Activated CD4-positive, alpha-beta memory T cell treated with anti-CD3 and anti-CD28 coated beads for 36 hours (primary cell): Measurements from ENCODE around the gene C9orf78. TPM values are rescaled to one million over a fixed set of nuclear protein-coding genes. Genes with fewer than 3 reads are reported as not detected.

Experiments
- CTCF ChIA-PET: fragments of 350-600 bp; sonication (Branson Sonifier 250); formaldehyde crosslinking; loops from one replicate; lab custom pipeline; 2021; ENCODE audit warnings: antibody characterized with exemption, inconsistent platforms; lab: Charles Lee
- POLR2A ChIA-PET: fragments of 350-600 bp; sonication (Branson Sonifier 250); formaldehyde crosslinking; loops from one replicate; lab custom pipeline; 2021; ENCODE audit warnings: antibody characterized with exemption; lab: Charles Lee
- DNase-seq: peaks from one replicate; pipeline ENCODE4 v3.0.0-alpha.2; 2020
- H3K27ac Mint-ChIP-seq: one replicate; pipeline ENCODE4 v1.8.0; 2021; ENCODE audit warnings: mixed read lengths
- H3K27me3 Mint-ChIP-seq: one replicate; pipeline ENCODE4 v1.8.0; 2021; ENCODE audit warnings: mixed read lengths
- H3K36me3 Mint-ChIP-seq: one replicate; pipeline ENCODE4 v1.8.0; 2021; ENCODE audit warnings: mixed read lengths
- H3K4me1 Mint-ChIP-seq: one replicate; pipeline ENCODE4 v1.8.0; 2021; ENCODE audit warnings: low read depth, mixed read lengths
- H3K4me3 Mint-ChIP-seq: one replicate; pipeline ENCODE4 v1.8.0; 2021; ENCODE audit warnings: mild to moderate bottlenecking, mixed read lengths
- H3K9me3 Mint-ChIP-seq: one replicate; pipeline ENCODE4 v1.8.0; 2021; ENCODE audit warnings: mixed read lengths
- intact Hi-C: fragments of 100-400 bp; cut with micrococcal nuclease; formaldehyde crosslinking; loops from one replicate; pipeline ENCODE4 v1.15.1; 2023
- microRNA-seq: library from miRNA; unstranded; fragments of <30 nt; microRNA quantifications from one replicate; pipeline ENCODE4 v1.2.0, GENCODE V29; 2022; ENCODE audit warnings: borderline number of aligned reads, borderline microRNAs expressed, borderline replicate concordance
- total RNA-seq, 2 experiments: library from RNA; stranded (reverse); gene quantifications; one replicate each; pipeline ENCODE4 v1.2.3, GENCODE V29; 2021

The C9orf78 gene
- total RNA-seq, 2 experiments from 2014 or later, result 43.6 to 47.0 TPM

GRCh38 chr9:129779560-129780190 lies 55.4 kb downstream of the C9orf78 start:
- H3K27ac Mint-ChIP-seq, result no peak overlapping the region
- H3K27me3 Mint-ChIP-seq, result peaks cover 7% of the 10 kb centered on the region
- H3K9me3 Mint-ChIP-seq, result no peaks in the 10 kb centered on the region
- no peaks in the 10 kb centered on the region for H3K36me3 Mint-ChIP-seq
- CTCF ChIA-PET, result no interaction called here
- no peak overlapping the region for H3K4me3 Mint-ChIP-seq
- POLR2A ChIA-PET, result no interaction called here
- H3K4me1 Mint-ChIP-seq, result peaks cover 15% of the 10 kb centered on the region
- intact Hi-C loops, result loop anchor here (5.0 kb wide), 2 partner anchors 137 to 642 kb away; partner anchors contain the start of gene ASB6
- DNase-seq, result no peak

DNA sequence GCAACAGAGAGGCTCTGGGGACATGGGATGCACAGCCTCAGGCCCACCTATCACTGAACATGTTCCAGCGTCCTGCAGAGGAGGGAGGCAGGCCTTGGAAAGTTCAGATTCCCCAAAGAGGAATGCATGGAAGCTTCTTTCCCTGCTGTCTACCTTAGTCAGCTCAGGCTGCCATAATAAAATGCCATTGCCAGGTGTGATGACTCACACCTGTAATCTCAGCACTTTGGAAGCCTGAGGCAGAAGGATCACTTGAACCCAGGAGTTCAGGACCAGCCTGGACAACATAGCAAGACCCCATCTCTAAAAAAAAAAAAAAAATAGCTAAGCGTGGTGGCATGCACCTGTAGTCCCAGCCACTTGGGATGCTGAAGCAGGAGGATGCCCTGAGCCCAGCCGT lies 56.6 kb downstream of the C9orf78 start:
- no peaks in the 10 kb centered on the region for H3K9me3 Mint-ChIP-seq
- no peaks in the 10 kb centered on the region for H3K36me3 Mint-ChIP-seq
- intact Hi-C loops, result no loop called here
- no peak overlapping the region for H3K27ac Mint-ChIP-seq
- peaks cover 15% of the 10 kb centered on the region for H3K4me1 Mint-ChIP-seq
- no peak overlapping the region for H3K4me3 Mint-ChIP-seq
- POLR2A ChIA-PET, result interaction anchor here (0.5 kb wide), 1 partner anchor 24 kb away, joined by 3 read pairs; no protein-coding TSS in a partner anchor
- CTCF ChIA-PET, result interaction anchor here (1.5 to 4.3 kb wide), 2 partner anchors 41 to 51 kb away, joined by 3 to 29 read pairs; no protein-coding TSS in a partner anchor
- H3K27me3 Mint-ChIP-seq, result peaks cover 7% of the 10 kb centered on the region
- no peak for DNase-seq

DNA sequence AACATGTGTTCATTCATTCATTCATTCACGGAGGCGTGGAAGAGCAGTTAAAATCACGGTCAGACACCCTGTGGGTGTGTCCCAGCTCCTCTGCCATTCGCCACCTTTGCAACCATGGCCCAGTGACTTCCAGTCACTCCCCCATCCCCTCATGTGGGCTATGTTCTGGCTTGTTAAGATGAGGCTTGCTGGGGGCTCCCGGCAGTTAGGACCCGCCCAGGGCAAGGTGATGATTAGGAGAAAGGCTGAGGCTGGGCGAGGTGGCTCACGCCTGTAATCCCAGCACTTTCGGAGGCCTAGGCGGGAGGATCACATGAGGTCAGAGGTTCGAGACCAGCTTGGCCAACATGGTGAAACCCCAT lies 57.3 kb downstream of the C9orf78 start:
- peaks cover 15% of the 10 kb centered on the region for H3K4me1 Mint-ChIP-seq
- no peaks in the 10 kb centered on the region for H3K9me3 Mint-ChIP-seq
- CTCF ChIA-PET, result interaction anchor here (0.9 to 4.3 kb wide), 5 partner anchors 12 to 635 kb away, joined by 3 to 29 read pairs (median 4); no protein-coding TSS in a partner anchor
- POLR2A ChIA-PET, result interaction anchor here (0.6 kb wide), 1 partner anchor 178 kb away, joined by 3 read pairs; no protein-coding TSS in a partner anchor
- intact Hi-C loops, result no loop called here
- no peak for DNase-seq
- H3K36me3 Mint-ChIP-seq, result no peaks in the 10 kb centered on the region
- H3K27ac Mint-ChIP-seq, result no peak overlapping the region
- H3K27me3 Mint-ChIP-seq, result peaks cover 7% of the 10 kb centered on the region
- H3K4me3 Mint-ChIP-seq, result no peak overlapping the region

Small RNA genes within 50 kb of the gene (microRNA-seq; reads per million reads assigned to microRNA genes)
- not detected for gene MIR6855

Other genes with a start within 250 kb of the C9orf78 start
- gene C9orf50, start 214.2 kb downstream of the C9orf78 start, total RNA-seq, result not detected
- gene NTMT1, start 209.1 kb downstream of the C9orf78 start, total RNA-seq, result 10 to 100 TPM; 59.9 to 64.6 TPM
- gene ASB6, start 193.1 kb downstream of the C9orf78 start, total RNA-seq, result 10 to 100 TPM; 14.1 to 15.7 TPM
- gene PRRX2, start 169.6 kb downstream of the C9orf78 start, total RNA-seq, result under 1 TPM; 0.58 to 0.86 TPM
- gene PTGES, start 82.2 kb downstream of the C9orf78 start, total RNA-seq, result not detected
- 10 to 100 TPM; 20.6 to 23.0 TPM for gene TOR1B, start 32.1 kb downstream of the C9orf78 start, total RNA-seq
- 10 to 100 TPM; 38.5 to 41.6 TPM for gene TOR1A, start 11.1 kb downstream of the C9orf78 start, total RNA-seq
- gene USP20, start 183 bp upstream of the C9orf78 start, total RNA-seq, result 10 to 100 TPM; 51.6 to 55.3 TPM
- 100 to 1,000 TPM; 215 to 228 TPM for gene FNBP1, start 207.9 kb upstream of the C9orf78 start, total RNA-seq
- 10 to 100 TPM; 20.7 to 22.8 TPM for gene GPR107, start 218.6 kb upstream of the C9orf78 start, total RNA-seq